Activated T-cell treated with anti-CD3 and anti-CD28 coated beads, Interleukin-2, amount 50 U/mL, for 4 hours (primary cell): ENCODE data around the gene GPRIN2. TPM values are rescaled to one million over a fixed set of nuclear protein-coding genes. Genes with fewer than 3 reads are reported as not detected.
A peak's percentile ranks its signal among the peaks of the same experiment; 100 is the strongest.
"Not testable (repeated sequence)": the region's sequence is repeated elsewhere in the genome, so short reads cannot be mapped to it uniquely, and the experiment has no call there.

ENCODE experiments used
- ATAC-seq, 2 donors: fragments of 200-7000 bp; cut with Tn5 transposase; one replicate each; pipeline ENCODE4 v1.10.0; 2021
- DNase-seq: peaks from one replicate; pipeline ENCODE4 v3.0.0-alpha.2; 2020
- H3K27me3 Mint-ChIP-seq: one replicate; pipeline ENCODE4 v1.8.0; 2021; ENCODE audit warnings: low read depth, mixed read lengths
- H3K36me3 Mint-ChIP-seq: one replicate; pipeline ENCODE4 v1.8.0; 2022; ENCODE audit warnings: mixed read lengths; ENCODE audit not compliant: insufficient read depth
- H3K4me1 Mint-ChIP-seq: one replicate; pipeline ENCODE4 v1.8.0; 2021; ENCODE audit warnings: low read depth, mixed read lengths
- H3K4me3 Mint-ChIP-seq: one replicate; pipeline ENCODE4 v1.8.0; 2021; ENCODE audit warnings: mild to moderate bottlenecking, moderate library complexity, mixed read lengths
- H3K9me3 Mint-ChIP-seq: one replicate; pipeline ENCODE4 v1.8.0; 2021; ENCODE audit warnings: mixed read lengths
- total RNA-seq, 3 donors: library from RNA; stranded (reverse); gene quantifications; one replicate each; pipeline ENCODE4 v1.2.1, GENCODE V29; 2021

The GPRIN2 gene
- not detected for total RNA-seq

- no peaks in the 10 kb centered on the region for H3K36me3 Mint-ChIP-seq
- DNase-seq (no peak), ATAC-seq (peak; percentile 35 to 41)
- no peaks in the 10 kb centered on the region for H3K9me3 Mint-ChIP-seq
- H3K27me3 Mint-ChIP-seq: peaks cover 7% of the 10 kb centered on the region
- peak within 1 kb of the TSS; percentile 67 for H3K4me3 Mint-ChIP-seq
- H3K4me1 Mint-ChIP-seq: peaks cover 5% of the 10 kb centered on the region
These were observed at the start of gene GPRIN2 for GRCh38 chr10:46556515-46557318. Gene GPRIN2 (minus strand): TSS chr10:46556658. CDS start chr10:46550736, 5,922 bp downstream.

DNA sequence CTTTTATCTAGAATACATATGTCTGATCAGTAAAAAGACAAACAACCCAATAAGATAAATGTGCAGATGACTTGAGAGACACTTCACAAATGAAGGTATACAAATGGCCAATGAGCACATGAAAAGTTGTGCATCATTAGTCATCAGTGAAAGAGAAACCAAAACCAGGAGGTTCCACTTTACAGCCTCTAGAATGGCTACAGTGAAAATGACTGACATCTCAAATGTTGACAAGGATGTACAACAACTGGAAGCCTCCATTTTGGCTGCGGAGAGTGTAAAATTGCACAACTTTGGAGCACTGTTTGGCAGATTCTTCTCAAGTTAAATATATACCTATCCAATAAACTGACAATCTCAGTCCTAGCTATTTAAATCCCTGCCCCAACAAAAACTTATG lies 44.1 kb upstream of the GPRIN2 start:
- H3K27me3 Mint-ChIP-seq, H3K9me3 Mint-ChIP-seq, DNase-seq, H3K4me3 Mint-ChIP-seq, H3K36me3 Mint-ChIP-seq, H3K4me1 Mint-ChIP-seq: not testable (repeated sequence)
- peak; percentile 53 to 72 for ATAC-seq

- H3K36me3 Mint-ChIP-seq, H3K4me1 Mint-ChIP-seq, H3K27me3 Mint-ChIP-seq, H3K9me3 Mint-ChIP-seq, DNase-seq: not testable (repeated sequence)
- peak; percentile 88 to 90 for ATAC-seq
- peak overlapping the region; percentile 33 for H3K4me3 Mint-ChIP-seq
These were observed 41.3 kb upstream of the GPRIN2 start for GRCh38 chr10:46597616-46598246.

GRCh38 chr10:46596570-46596969 lies 40.1 kb upstream of the GPRIN2 start:
- not testable (repeated sequence) for H3K27me3 Mint-ChIP-seq, H3K4me1 Mint-ChIP-seq, H3K36me3 Mint-ChIP-seq, DNase-seq, H3K9me3 Mint-ChIP-seq, H3K4me3 Mint-ChIP-seq, ATAC-seq

DNA sequence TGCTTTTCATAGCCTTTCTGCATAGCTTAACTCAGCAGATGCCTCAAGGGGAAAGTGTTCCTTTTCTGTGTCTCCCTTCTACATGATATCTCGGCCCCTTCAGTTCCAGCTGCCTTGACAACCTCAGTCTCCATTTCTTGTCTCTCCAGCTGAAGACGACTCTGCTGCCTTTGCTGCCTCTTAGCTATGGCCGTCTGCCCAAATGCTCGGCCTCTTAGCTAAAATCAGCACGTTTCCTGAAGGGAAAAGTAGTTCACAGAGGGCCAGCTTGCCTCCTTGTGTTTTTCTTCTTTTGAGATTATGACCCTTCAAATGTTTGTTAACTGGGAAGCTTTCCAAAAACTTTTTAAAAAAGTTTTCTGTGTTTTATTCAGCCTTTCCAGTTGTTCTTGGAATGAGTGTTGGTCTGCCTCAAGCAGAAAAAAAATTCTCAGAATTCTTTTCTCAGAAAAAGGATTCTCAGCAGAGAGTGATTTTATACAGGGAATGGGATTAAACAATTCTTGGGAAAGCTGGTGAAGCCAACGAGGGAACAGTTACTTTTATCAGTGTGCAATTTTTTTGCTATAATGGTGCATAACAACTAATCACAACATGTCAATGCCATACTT lies 38.1 kb upstream of the GPRIN2 start:
- not testable (repeated sequence) for H3K4me1 Mint-ChIP-seq, H3K36me3 Mint-ChIP-seq, H3K27me3 Mint-ChIP-seq, H3K4me3 Mint-ChIP-seq, DNase-seq, H3K9me3 Mint-ChIP-seq, ATAC-seq

GRCh38 chr10:46593307-46593706 lies 36.8 kb upstream of the GPRIN2 start:
- H3K4me3 Mint-ChIP-seq, DNase-seq, H3K36me3 Mint-ChIP-seq, ATAC-seq, H3K9me3 Mint-ChIP-seq, H3K27me3 Mint-ChIP-seq, H3K4me1 Mint-ChIP-seq: not testable (repeated sequence)

DNA sequence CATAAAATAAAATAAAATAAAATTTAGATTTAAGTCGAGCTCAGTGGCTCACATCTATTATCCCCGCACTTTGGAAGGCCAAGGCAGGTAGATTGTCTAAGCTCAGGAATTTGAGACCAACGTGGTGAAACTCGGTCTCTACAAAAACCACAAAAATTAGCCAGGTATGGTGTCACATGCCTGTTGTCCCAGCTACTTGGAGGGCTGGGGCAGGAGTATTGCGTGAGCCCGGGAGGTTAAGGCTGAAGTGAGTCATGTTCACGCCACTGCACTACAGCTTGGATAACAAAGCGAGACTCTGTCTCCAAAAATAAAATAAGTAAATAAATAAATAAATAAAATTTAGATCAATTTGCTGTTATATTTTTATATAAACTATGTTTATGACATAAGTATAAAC lies 34.6 kb upstream of the GPRIN2 start:
- H3K9me3 Mint-ChIP-seq, ATAC-seq, H3K36me3 Mint-ChIP-seq, H3K4me1 Mint-ChIP-seq, DNase-seq, H3K4me3 Mint-ChIP-seq, H3K27me3 Mint-ChIP-seq: not testable (repeated sequence)

DNA sequence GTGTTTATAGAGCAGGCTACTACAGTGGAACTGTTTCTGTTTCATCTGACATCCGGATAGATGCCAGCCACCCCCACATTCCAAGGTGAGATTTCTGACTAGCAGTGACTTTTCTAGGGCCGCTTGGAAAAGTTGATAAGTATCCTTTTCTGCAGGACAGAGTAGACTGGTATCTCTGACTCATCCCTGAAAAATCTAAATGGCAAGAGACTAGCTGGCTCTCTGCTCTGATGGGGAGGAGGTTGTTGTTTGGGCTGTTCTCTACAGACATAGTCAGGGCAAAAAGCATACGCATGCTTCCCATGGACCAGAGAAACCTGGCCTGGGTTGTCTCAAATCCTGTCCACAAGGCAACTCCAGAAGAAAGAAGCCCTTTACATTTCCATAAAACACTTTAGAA lies 33.1 kb upstream of the GPRIN2 start:
- not testable (repeated sequence) for H3K9me3 Mint-ChIP-seq, H3K4me1 Mint-ChIP-seq, DNase-seq, H3K36me3 Mint-ChIP-seq, H3K4me3 Mint-ChIP-seq, H3K27me3 Mint-ChIP-seq, ATAC-seq

DNA sequence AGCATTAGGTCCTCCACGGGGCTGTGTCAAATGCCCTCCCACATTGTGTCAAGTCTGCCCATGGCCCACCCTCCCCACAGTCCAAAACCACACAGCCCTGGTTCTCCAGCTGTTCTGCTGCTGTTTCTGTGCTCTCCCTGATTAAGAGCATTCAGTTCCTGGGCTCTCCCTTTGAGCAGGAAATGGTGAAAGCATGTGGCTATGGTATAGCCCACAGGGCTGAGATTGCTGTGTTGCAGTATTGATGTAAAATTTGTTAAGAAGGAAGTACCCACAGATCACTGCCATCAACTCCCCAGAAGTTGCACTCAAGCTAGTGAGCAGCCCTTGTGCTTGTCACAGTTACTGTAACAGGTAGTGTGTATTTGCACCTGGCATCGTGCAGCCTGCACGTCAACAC lies 31.8 kb upstream of the GPRIN2 start:
- not testable (repeated sequence) for H3K36me3 Mint-ChIP-seq, ATAC-seq, H3K4me3 Mint-ChIP-seq, H3K4me1 Mint-ChIP-seq, H3K9me3 Mint-ChIP-seq, H3K27me3 Mint-ChIP-seq, DNase-seq

DNA sequence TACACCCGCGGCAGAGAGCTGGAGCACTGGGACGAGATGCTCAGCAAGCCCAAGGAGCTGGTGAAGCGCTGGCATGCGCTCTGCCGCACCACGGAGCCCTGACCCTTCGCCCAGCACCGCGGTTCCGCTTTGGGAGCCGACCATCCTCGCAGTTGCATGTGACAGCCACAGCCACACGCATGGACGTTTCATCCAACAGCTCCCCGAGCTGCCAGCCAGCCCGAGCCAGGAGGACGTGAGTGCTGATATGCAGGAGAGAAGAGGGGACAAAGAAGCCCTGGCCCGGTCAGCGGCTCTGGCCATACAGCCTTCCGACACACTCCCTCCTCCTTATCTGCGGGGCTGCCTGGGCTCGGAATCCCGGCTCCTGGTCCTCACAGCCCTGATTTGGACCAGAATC lies 31.1 kb upstream of the GPRIN2 start:
- not testable (repeated sequence) for H3K27me3 Mint-ChIP-seq, H3K36me3 Mint-ChIP-seq, H3K9me3 Mint-ChIP-seq, H3K4me1 Mint-ChIP-seq, H3K4me3 Mint-ChIP-seq, ATAC-seq, DNase-seq

DNA sequence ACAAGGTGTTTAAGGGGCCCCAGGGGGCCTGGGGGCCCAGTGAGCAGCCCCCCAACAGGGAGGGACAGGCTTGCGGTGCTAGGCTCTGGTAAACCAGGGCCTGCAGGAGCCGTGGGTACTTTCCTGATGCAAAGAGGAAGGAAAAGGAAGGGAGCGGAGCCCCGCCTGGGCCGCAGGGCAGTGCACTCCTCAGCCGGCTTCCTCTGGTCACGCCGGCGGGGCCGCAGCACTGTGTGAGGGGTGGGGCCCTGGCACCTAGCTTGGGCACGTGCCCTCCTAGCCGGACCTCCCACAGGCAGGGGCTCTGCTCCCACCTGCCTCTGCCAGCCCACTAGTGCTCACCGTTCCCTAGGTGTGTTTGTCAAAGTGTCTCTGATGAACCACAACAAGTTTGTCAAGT lies 28.8 kb upstream of the GPRIN2 start:
- DNase-seq, H3K36me3 Mint-ChIP-seq, H3K9me3 Mint-ChIP-seq, H3K27me3 Mint-ChIP-seq, ATAC-seq, H3K4me1 Mint-ChIP-seq, H3K4me3 Mint-ChIP-seq: not testable (repeated sequence)

- not testable (repeated sequence) for H3K36me3 Mint-ChIP-seq, H3K4me1 Mint-ChIP-seq, H3K9me3 Mint-ChIP-seq, DNase-seq, ATAC-seq, H3K4me3 Mint-ChIP-seq, H3K27me3 Mint-ChIP-seq
These were observed 27.7 kb upstream of the GPRIN2 start for GRCh38 chr10:46584196-46584595.

- H3K9me3 Mint-ChIP-seq, H3K27me3 Mint-ChIP-seq, H3K4me3 Mint-ChIP-seq, ATAC-seq, H3K4me1 Mint-ChIP-seq, DNase-seq, H3K36me3 Mint-ChIP-seq: not testable (repeated sequence)
These were observed 26.1 kb upstream of the GPRIN2 start for GRCh38 chr10:46582568-46582967.

DNA sequence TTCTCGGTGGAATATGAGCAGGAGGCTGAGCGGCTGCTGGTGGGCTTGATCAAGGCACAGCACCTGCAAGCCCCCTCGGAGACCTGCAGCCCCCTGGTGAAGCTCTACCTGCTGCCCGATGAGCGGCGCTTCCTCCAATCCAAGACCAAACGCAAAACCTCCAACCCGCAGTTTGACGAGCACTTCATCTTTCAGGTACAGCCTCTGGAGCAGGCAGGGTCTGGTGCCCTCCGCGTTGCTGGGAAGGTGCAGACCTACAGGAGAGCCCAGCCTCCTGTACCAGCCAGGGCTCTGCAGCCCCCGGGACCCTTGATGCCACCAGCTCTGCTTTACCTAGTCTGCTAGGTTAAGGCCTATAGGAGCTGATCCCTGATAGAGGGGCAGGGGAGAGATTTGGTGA lies 25.5 kb upstream of the GPRIN2 start:
- H3K4me1 Mint-ChIP-seq, H3K9me3 Mint-ChIP-seq, DNase-seq, H3K4me3 Mint-ChIP-seq, H3K27me3 Mint-ChIP-seq, H3K36me3 Mint-ChIP-seq, ATAC-seq: not testable (repeated sequence)

- H3K36me3 Mint-ChIP-seq, H3K27me3 Mint-ChIP-seq, H3K4me1 Mint-ChIP-seq, H3K9me3 Mint-ChIP-seq, DNase-seq, H3K4me3 Mint-ChIP-seq, ATAC-seq: not testable (repeated sequence)
These were observed 22.9 kb upstream of the GPRIN2 start for GRCh38 chr10:46579378-46579777.
